ENCODE data around the gene TTC19.
"Not testable (repeated sequence)": the region's sequence is repeated elsewhere in the genome, so short reads cannot be mapped to it uniquely, and the experiment has no call there.

The TTC19 gene

DNA sequence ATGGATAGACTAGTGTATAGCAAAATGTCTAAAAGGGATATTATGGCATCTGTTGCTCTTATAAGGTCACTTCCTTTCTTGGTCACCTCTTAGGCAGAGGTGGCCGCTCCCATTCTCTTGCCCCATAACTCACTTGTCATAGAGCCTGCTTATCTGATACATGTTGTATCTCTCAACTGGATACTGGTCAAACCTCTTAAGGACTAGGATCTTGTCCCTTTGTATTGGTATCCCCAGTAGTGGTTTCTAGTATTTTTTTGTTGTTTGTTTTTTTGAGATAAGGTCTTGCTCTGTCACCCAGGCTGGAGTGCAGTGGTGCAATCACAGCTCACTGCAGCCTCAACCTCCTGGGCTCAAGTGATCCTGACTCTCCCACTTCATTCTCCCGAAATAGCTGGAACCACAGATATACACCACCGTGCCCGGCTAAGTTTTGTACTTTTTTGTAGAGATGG is 27.1 kb upstream of the TTC19 start:
- Histone ChIP-seq H3K4me1 (ENCODE audit: control insufficient read depth in 1 of 2, insufficient read depth in 2 of 2, low read length in 2 of 2) (peaks cover 0 to under 1% of the 10 kb centered on the region in 2 donors), H3K9ac (ENCODE audit: low read depth in 1 of 2, low read length in 2 of 2) (no peak overlapping the region), H3K4me3 (ENCODE audit: low read depth in 1 of 2, low read length in 2 of 2) (no peak overlapping the region), H3K27ac (ENCODE audit: low read depth, low read length) (no peak overlapping the region), H3K27me3 (ENCODE audit: control insufficient read depth in 1 of 2, insufficient read depth in 2 of 2, low read length in 2 of 2) (no peaks in the 10 kb centered on the region), H3K9me3 (ENCODE audit: control insufficient read depth in 1 of 2, low read length in 2 of 2) (no peaks in the 10 kb centered on the region), H3K36me3 (ENCODE audit: control insufficient read depth in 1 of 2, insufficient read depth in 2 of 2, low read length in 2 of 2) (peaks cover 10 to 14% of the 10 kb centered on the region in 2 donors)

DNA sequence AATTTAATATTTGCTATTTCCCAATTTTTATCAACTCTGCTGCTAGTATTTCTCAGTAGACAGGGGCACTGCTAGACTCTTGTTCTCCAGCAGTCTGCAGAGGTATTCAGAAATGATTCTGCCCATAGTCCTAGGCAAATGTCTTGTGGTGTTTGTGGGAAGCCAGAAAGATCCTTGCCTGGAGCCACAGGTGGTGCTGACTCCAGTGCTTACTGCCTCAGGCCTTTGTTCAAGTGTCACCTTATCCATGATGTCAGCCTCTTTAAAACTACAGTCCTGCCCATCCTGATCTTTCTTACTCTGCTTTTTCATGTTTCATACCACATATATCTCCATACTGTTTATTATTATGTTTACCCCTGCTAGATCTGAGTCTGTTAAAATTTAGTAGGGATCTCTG is 26.6 kb upstream of the TTC19 start:
- no peaks in the 10 kb centered on the region for H3K27me3 ChIP-seq (ENCODE audit: control insufficient read depth in 1 of 2, insufficient read depth in 2 of 2, low read length in 2 of 2)

DNA sequence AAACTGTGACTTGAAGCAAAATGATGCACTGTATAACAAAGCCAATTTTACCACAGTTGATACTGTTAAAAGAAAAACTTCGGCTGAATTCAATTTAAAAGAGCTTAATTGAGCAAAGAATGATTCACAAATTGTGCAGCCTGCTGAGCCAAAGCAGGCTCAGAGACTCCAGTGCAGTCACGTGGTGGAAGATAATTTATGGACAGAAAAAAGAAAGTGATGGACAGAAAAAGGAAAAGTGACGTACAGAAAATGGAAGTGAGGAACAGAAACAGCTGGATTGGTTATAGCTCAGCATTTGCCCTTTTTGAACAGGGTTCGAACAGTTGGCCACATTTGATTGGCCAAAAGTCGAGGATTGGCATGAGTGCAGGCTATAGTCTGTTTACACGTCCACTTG is 25.8 kb upstream of the TTC19 start:
- Histone ChIP-seq H3K27ac (ENCODE audit: low read depth, low read length) (no peak overlapping the region), H3K27me3 (ENCODE audit: control insufficient read depth in 1 of 2, insufficient read depth in 2 of 2, low read length in 2 of 2) (no peaks in the 10 kb centered on the region), H3K4me3 (ENCODE audit: low read depth in 1 of 2, low read length in 2 of 2) (no peak overlapping the region), H3K9me3 (ENCODE audit: control insufficient read depth in 1 of 2, low read length in 2 of 2) (no peaks in the 10 kb centered on the region), H3K4me1 (ENCODE audit: control insufficient read depth in 1 of 2, insufficient read depth in 2 of 2, low read length in 2 of 2) (no peaks in the 10 kb centered on the region), H3K36me3 (ENCODE audit: control insufficient read depth in 1 of 2, insufficient read depth in 2 of 2, low read length in 2 of 2) (peaks cover 14 to 16% of the 10 kb centered on the region in 2 donors), H3K9ac (ENCODE audit: low read depth in 1 of 2, low read length in 2 of 2) (no peak overlapping the region)

More for the DNA sequence above, 26.6 kb upstream of the TTC19 start:
- Histone ChIP-seq H3K4me3 (ENCODE audit: low read depth in 1 of 2, low read length in 2 of 2) (no peak overlapping the region), H3K9ac (ENCODE audit: low read depth in 1 of 2, low read length in 2 of 2) (no peak overlapping the region), H3K36me3 (ENCODE audit: control insufficient read depth in 1 of 2, insufficient read depth in 2 of 2, low read length in 2 of 2) (peaks cover 14 to 15% of the 10 kb centered on the region in 2 donors), H3K4me1 (ENCODE audit: control insufficient read depth in 1 of 2, insufficient read depth in 2 of 2, low read length in 2 of 2) (no peaks in the 10 kb centered on the region), H3K9me3 (ENCODE audit: control insufficient read depth in 1 of 2, low read length in 2 of 2) (no peaks in the 10 kb centered on the region), H3K27ac (ENCODE audit: low read depth, low read length) (no peak overlapping the region)

DNA sequence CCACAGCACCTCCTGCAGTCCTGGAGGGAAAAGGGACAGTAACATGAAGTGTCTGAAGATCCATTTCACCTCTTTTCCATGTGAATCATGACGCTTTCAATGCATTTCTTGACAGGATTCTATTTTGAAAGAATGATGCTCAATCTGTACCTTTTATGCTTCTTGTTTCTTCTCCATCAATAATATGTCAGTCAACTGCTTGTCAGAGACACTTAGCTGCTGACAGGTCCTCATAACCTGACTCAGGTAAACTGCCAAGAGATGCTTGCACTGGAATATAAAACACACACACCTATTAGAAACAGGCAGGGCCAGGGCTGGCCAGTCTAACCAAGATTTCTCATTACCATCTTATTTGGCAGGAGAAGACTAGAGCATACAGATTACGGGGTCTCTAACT is 21.7 kb upstream of the TTC19 start:
- H3K4me3 ChIP-seq (ENCODE audit: low read depth in 1 of 2, low read length in 2 of 2), result no peak overlapping the region
- H3K36me3 ChIP-seq (ENCODE audit: control insufficient read depth in 1 of 2, insufficient read depth in 2 of 2, low read length in 2 of 2), result peaks cover 20 to 41% of the 10 kb centered on the region in 2 donors
- no peaks in the 10 kb centered on the region for H3K4me1 ChIP-seq (ENCODE audit: control insufficient read depth in 1 of 2, insufficient read depth in 2 of 2, low read length in 2 of 2)
- no peaks in the 10 kb centered on the region for H3K9me3 ChIP-seq (ENCODE audit: control insufficient read depth in 1 of 2, low read length in 2 of 2)
- no peak overlapping the region for H3K27ac ChIP-seq (ENCODE audit: low read depth, low read length)
- H3K27me3 ChIP-seq (ENCODE audit: control insufficient read depth in 1 of 2, insufficient read depth in 2 of 2, low read length in 2 of 2), result no peaks in the 10 kb centered on the region
- no peak overlapping the region for H3K9ac ChIP-seq (ENCODE audit: low read depth in 1 of 2, low read length in 2 of 2)

DNA sequence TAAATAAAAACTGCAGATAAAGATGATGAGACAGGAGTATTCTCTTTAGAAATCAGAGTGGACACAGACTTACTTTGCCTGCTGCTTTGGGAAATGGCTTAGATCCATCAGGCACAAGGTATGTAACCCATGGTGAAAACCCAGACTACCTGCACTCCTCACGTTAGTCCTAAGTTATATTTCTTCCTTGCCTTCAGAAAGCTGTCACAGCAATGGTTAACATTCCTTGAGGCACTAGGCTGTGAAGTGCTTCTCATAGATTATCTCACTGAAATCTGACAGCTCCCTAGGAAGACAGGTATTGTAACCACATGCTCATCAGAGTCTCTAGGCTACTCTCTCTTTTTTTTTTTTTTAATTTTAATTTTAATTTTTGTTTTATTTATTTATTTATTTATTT is 21.0 kb upstream of the TTC19 start:
- Histone ChIP-seq H3K9ac (ENCODE audit: low read depth in 1 of 2, low read length in 2 of 2) (no peak overlapping the region), H3K27me3 (ENCODE audit: control insufficient read depth in 1 of 2, insufficient read depth in 2 of 2, low read length in 2 of 2) (no peaks in the 10 kb centered on the region), H3K4me3 (ENCODE audit: low read depth in 1 of 2, low read length in 2 of 2) (no peak overlapping the region), H3K36me3 (ENCODE audit: control insufficient read depth in 1 of 2, insufficient read depth in 2 of 2, low read length in 2 of 2) (peaks cover 20 to 41% of the 10 kb centered on the region in 2 donors), H3K27ac (ENCODE audit: low read depth, low read length) (no peak overlapping the region), H3K9me3 (ENCODE audit: control insufficient read depth in 1 of 2, low read length in 2 of 2) (no peaks in the 10 kb centered on the region), H3K4me1 (ENCODE audit: control insufficient read depth in 1 of 2, insufficient read depth in 2 of 2, low read length in 2 of 2) (no peaks in the 10 kb centered on the region)

DNA sequence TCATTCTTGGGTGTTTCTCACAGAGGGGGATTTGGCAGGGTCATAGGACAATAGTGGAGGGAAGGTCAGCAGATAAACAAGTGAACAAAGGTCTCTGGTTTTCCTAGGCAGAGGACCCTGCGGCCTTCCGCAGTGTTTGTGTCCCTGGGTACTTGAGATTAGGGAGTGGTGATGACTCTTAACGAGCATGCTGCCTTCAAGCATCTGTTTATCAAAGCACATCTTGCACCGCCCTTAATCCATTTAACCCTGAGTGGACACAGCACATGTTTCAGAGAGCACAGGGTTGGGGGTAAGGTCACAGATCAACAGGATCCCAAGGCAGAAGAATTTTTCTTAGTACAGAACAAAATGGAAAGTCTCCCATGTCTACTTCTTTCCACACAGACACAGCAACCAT is 20.6 kb upstream of the TTC19 start:
- H3K4me3 ChIP-seq (ENCODE audit: low read depth in 1 of 2, low read length in 2 of 2); H3K9ac ChIP-seq (ENCODE audit: low read depth in 1 of 2, low read length in 2 of 2); H3K27ac ChIP-seq (ENCODE audit: low read depth, low read length); H3K4me1 ChIP-seq (ENCODE audit: control insufficient read depth in 1 of 2, insufficient read depth in 2 of 2, low read length in 2 of 2); H3K27me3 ChIP-seq (ENCODE audit: control insufficient read depth in 1 of 2, insufficient read depth in 2 of 2, low read length in 2 of 2); H3K9me3 ChIP-seq (ENCODE audit: control insufficient read depth in 1 of 2, low read length in 2 of 2): not testable (repeated sequence)
- H3K36me3 ChIP-seq (ENCODE audit: control insufficient read depth in 1 of 2, insufficient read depth in 2 of 2, low read length in 2 of 2), result peaks cover 20 to 41% of the 10 kb centered on the region in 2 donors

DNA sequence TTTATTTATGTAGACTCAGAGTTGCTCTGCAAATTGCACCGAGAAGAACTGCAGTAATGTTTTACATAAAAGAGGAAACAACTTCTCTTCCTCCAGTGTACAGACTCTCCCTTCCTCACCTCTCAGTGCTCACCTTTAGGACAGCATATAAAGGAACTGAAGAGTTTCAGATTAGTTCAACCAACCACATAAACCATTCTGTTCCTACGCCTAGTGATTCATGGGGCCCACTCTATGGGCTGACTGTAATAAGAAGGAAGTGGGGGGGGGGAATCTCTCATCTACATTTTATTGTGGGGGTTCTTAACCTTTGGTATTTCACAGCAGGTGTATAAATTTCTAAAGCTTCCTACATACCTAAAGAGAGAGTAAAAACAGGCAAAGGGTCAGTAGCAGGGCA is 18.4 kb upstream of the TTC19 start:
- Histone ChIP-seq H3K27ac (ENCODE audit: low read depth, low read length) (no peak overlapping the region), H3K36me3 (ENCODE audit: control insufficient read depth in 1 of 2, insufficient read depth in 2 of 2, low read length in 2 of 2) (peaks cover 18 to 47% of the 10 kb centered on the region in 2 donors), H3K9me3 (ENCODE audit: control insufficient read depth in 1 of 2, low read length in 2 of 2) (no peaks in the 10 kb centered on the region)

DNA sequence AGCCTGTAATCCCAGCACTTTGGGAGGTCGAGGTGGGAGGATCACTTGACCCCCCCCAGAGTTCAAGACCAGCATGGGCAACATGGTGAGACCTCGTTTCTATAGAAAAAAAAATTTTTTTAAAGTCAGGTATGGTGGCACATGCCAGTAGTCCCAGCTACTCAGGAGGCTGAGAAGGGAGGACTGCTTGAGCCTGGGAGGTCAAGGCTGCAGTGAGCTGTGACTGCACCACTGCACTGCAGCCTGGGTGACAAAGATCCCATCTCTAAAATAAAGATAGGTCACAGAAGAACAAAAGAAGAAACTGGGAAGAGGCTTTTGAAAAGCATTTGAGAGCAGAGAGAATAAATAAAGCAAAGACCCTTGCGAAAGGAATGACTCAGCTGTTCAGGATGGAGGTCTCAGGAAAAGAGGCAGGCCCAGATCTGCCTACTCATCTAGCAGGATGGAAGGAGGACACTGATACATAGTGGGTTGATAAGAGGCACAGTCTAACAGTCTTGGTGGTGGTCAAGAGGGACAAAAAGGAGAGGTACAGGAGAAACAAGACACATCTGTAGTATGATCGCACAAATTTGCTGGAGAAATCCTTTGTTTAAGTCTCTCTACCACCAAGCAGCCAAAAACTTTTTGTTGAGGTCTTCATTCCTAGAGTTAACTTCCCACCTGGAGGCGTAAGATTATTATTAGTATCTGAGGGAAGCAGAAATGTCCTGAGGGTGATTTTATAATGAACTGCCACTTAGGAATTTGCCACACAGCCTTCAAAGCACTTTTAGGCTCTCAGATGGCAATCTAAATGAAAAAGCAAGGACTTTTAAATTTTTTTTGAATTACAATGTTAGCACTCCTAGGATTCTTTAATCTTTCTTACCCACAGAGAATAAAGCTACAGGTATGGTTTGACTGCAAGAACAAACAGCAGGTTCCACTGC is 17.7 kb upstream of the TTC19 start:
- Histone ChIP-seq H3K27me3 (ENCODE audit: control insufficient read depth in 1 of 2, insufficient read depth in 2 of 2, low read length in 2 of 2) (no peaks in the 10 kb centered on the region), H3K4me1 (ENCODE audit: control insufficient read depth in 1 of 2, insufficient read depth in 2 of 2, low read length in 2 of 2) (no peaks in the 10 kb centered on the region), H3K36me3 (ENCODE audit: control insufficient read depth in 1 of 2, insufficient read depth in 2 of 2, low read length in 2 of 2) (peaks cover 12 to 40% of the 10 kb centered on the region in 2 donors), H3K9ac (ENCODE audit: low read depth in 1 of 2, low read length in 2 of 2) (no peak overlapping the region), H3K4me3 (ENCODE audit: low read depth in 1 of 2, low read length in 2 of 2) (no peak overlapping the region), H3K9me3 (ENCODE audit: control insufficient read depth in 1 of 2, low read length in 2 of 2) (no peaks in the 10 kb centered on the region), H3K27ac (ENCODE audit: low read depth, low read length) (no peak overlapping the region)

More for the DNA sequence above, 18.4 kb upstream of the TTC19 start:
- Histone ChIP-seq H3K9ac (ENCODE audit: low read depth in 1 of 2, low read length in 2 of 2) (no peak overlapping the region), H3K27me3 (ENCODE audit: control insufficient read depth in 1 of 2, insufficient read depth in 2 of 2, low read length in 2 of 2) (no peaks in the 10 kb centered on the region), H3K4me1 (ENCODE audit: control insufficient read depth in 1 of 2, insufficient read depth in 2 of 2, low read length in 2 of 2) (no peaks in the 10 kb centered on the region), H3K4me3 (ENCODE audit: low read depth in 1 of 2, low read length in 2 of 2) (no peak overlapping the region)

DNA sequence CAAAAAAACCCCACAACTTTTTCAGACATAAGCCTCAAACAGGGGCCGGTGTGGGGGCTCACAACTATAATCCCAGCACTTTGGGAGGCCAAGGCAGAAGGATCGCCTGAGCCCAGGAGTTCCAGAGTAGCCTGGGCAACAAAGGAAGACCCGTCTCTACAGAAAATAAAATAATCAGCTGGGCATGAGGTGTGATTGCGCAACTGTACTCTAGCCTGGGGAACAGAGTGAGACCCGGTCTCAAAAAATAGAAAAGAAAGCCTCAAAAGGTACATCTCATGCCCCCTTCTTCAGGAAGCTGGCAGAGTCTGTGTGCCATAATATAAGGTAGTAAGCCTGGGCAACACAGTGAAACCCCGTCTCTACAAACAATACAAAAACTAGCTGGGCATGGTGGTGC is 3.3 kb upstream of the TTC19 start:
- Histone ChIP-seq H3K36me3 (ENCODE audit: control insufficient read depth in 1 of 2, insufficient read depth in 2 of 2, low read length in 2 of 2) (peaks cover under 1% of the 10 kb centered on the region in 2 donors), H3K9ac (ENCODE audit: low read depth in 1 of 2, low read length in 2 of 2) (no peak overlapping the region), H3K27me3 (ENCODE audit: control insufficient read depth in 1 of 2, insufficient read depth in 2 of 2, low read length in 2 of 2) (no peaks in the 10 kb centered on the region), H3K9me3 (ENCODE audit: control insufficient read depth in 1 of 2, low read length in 2 of 2) (peaks cover 0 to 1% of the 10 kb centered on the region in 2 donors), H3K4me3 (ENCODE audit: low read depth in 1 of 2, low read length in 2 of 2) (no peak overlapping the region), H3K27ac (ENCODE audit: low read depth, low read length) (no peak overlapping the region), H3K4me1 (ENCODE audit: control insufficient read depth in 1 of 2, insufficient read depth in 2 of 2, low read length in 2 of 2) (peaks cover 9 to 14% of the 10 kb centered on the region in 2 donors)

DNA sequence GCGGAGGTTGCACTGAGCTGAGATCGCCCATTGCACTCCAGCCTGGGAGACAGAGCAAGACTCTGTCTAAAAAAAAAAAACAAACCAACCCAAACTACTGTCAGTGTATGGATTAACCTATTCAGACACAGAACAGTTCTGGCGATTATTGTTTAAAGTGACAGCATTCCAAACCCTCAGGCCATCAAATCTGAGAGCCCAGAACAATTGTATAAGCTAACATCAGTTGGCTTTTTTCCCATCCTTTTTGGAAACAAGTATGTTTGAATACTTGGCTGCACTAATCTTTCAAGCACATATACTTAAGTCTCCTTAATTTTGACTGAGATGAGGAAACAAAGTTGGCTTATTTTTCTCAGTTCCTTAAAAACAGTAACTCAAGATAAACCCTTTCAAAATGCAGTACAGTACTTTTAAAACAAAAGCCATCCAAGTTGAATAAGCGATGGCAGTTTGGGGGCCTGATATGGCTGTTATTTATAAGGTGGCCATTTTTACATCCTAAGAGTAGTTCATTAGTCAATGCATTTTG is 1.5 kb upstream of the TTC19 start:
- peaks cover 10 to 17% of the 10 kb centered on the region in 2 donors for H3K4me1 ChIP-seq (ENCODE audit: control insufficient read depth in 1 of 2, insufficient read depth in 2 of 2, low read length in 2 of 2)
- peaks cover 0 to 14% of the 10 kb centered on the region in 2 donors for H3K9me3 ChIP-seq (ENCODE audit: control insufficient read depth in 1 of 2, low read length in 2 of 2)
- H3K27ac ChIP-seq (ENCODE audit: low read depth, low read length), result no peak overlapping the region
- no peaks in the 10 kb centered on the region for H3K27me3 ChIP-seq (ENCODE audit: control insufficient read depth in 1 of 2, insufficient read depth in 2 of 2, low read length in 2 of 2)
- peak overlapping the region in 1 of 2 donors; percentile 88 for H3K9ac ChIP-seq (ENCODE audit: low read depth in 1 of 2, low read length in 2 of 2)
- H3K36me3 ChIP-seq (ENCODE audit: control insufficient read depth in 1 of 2, insufficient read depth in 2 of 2, low read length in 2 of 2), result peaks cover 15 to 19% of the 10 kb centered on the region in 2 donors
- H3K4me3 ChIP-seq (ENCODE audit: low read depth in 1 of 2, low read length in 2 of 2), result no peak overlapping the region
